Activated T-cell treated with anti-CD3 and anti-CD28 coated beads, Interleukin-2, amount 50 U/mL, for 1 hour (primary cell): ENCODE results near the gene PCDH9.

ENCODE experiments used
- DNase-seq: peaks from one replicate; pipeline ENCODE4 v3.0.0-alpha.2; 2020

PCDH9 gene

DNA sequence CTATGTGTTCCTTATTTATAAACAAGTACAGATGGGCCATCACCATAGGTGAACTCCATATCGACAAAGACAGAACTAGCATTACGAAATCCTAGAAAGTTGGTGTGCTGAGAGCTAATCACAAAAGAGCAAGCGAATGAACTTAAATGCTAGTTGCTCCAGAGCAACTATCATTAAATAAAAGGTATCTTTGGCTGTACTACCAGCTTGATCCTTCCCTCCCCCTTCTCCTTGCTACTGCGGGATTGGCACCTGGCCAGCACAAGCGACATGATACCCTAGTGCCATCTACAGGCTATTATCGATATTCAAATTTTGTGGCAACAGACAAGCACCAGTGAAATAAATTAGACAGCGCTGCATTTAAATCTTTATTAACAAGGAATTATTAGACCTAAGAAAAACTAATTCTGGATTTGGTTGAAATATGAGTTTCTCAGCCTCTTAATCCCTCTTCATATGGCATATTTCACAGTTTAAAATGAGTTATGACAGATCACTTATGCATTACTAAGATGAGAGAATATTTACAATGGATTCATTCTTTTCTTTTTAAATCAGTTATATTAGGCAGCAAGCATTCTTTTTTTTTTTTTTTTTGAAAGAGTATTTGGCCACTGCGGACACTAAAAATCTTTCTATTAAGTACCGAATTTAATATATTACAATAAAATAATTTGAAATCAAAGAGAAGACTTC lies 5.8 kb downstream of the PCDH9 start:
- peak; percentile 46 for DNase-seq

DNA sequence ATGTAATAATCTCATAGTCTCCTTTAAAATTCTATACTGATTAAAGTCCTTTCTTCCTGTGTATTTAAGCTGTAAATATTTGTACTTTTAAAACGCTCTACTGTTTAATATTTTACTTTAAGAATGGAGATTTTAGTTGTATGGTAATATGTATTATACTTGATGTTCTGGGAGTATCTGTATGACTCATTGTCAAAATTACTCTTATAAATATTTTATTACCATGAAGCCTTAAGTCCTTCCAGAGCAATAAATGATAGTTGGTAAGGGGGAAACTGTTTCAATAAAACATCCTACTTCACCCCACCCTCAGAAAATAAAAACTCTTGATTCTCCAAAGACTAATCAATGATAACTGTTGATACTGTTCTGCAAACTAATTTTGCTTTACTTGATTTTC lies 6.4 kb downstream of the PCDH9 start:
- DNase-seq, result no peak

DNA sequence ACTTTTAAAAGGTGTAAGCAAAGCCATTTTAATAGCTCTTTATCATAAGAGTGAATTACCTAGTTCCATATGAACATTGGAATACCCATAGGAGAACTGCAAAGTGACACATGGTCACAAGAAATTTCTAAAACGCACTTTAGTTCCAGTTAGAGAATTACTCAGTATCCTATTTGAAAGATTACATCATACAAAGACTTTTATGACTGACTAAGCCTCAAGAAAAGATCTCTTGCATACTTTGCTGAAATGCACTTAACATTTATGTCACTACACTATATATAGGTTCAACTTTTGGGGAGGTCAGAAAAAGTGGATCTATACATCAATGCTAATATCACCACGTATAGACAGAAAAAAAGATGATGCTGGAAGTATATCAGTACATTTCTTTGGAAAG lies 7.1 kb downstream of the PCDH9 start:
- DNase-seq, result no peak

DNA sequence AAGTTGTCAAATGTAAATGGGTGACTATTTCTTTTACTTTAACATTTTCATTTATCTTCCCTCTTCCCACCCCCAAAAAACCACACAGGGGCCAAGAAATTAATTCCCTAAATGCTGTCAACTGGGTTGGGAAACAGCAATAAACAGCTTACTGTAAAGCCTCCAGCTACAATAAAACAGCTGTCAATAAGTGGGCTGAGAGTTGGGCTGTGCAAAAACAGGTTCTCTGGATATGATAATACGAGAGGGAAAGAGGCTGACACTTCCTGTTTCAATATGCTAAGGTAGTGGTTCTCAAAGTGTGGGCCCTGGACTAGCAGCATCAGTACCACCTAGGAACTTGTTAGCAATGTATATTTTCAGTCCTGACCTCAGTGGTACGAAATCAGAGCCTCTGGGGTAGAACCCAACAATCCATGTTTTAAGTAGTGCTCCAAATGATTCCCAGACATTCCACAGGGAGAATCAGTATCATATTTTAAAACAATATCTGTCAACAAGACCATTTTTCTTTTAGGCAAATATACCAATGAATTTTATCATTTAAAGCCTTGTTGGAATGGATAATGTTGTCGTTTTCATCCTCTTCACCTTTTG lies 8.4 kb downstream of the PCDH9 start:
- DNase-seq, result no peak

DNA sequence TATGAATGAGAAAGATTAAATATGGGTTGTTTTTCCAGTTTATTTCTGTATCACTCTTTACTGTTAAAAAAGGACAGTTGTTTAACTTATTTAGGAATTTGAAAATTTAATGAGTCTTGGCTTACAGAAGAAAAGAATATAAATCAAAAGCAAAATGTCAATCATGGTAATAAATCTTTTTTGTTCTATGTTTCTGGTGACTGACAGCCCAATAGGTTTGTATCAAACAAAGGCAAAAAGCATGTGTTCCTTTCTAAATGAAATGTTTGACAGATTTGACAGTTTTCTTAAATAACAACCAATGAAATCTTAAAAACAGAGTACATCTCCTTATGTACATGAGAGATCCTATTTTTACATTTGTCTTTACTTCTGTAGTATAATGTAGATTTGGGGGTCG lies 11.0 kb downstream of the PCDH9 start:
- DNase-seq, result no peak

DNA sequence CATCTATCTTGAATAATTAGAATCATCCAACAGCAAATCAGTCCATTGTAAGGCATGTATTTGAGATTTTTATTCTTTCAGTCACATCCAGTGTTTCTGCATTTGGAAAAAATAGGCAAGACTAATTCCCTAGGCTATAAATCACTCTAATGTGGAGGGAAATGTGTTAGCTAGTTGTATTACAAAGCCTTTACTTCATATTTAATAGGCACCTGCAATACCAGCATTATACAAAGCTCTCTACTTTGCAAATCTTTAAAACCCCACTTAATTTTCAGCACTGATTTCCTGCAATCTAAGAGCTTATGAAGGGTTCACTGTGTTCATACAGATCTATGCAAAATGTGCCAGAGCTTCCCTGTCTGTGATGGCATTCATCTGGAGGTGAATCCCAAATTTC lies 12.3 kb downstream of the PCDH9 start:
- DNase-seq, result no peak

DNA sequence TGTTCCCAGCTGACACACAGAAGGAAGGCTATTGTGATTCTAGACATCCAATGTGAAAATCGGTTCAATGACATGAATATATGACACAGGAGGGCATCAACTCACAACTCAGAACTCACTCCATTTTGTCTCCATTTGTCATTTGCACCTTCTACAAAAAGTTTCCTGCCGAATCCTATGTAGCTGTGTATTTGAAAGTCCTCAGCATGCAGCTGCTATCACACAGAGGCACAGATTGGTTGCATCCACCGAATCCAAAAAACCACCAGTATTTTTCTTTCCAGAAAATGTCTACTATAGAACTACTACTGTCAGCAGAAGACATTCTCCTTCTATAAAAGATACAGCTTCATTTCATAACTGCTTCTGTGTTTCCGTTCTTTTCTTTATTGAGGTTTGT lies 13.3 kb downstream of the PCDH9 start:
- DNase-seq, result no peak

DNA sequence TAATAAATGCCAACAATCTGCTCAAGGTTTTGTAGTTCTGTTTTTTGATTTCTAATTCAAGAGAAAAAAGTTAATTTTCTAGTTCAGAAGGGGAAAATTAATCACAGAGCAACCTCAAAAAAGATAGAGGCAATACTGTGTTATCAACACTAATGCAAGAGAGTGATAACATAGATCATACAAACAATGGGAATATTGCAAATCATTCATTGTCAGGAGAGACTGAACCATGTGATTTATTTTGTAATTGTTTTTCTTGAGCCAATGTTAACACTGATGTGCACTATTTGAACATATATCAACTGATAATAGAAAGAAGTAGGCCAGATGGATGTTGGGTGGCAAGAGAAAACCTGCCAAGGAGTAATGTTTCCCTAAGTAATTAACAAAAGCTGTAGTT lies 19.9 kb downstream of the PCDH9 start:
- DNase-seq, result no peak

DNA sequence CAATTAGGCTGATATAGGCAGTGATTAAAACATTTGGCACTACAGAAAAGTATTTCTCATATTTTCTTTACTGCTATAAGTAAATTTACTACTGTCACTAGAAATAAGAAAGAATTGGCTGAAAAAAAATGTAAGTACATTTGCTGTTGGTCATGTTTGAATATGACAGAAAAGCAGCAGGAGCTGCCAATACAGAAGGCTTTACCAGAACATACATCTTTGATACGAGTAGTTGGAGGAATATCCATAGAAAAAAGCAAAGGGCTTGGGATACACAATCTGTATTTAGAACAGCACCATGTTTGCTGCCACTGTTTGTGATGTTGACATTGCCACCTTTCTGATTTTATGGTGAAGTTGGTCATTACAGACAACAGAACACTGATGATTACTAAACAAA lies 21.6 kb downstream of the PCDH9 start:
- DNase-seq, result no peak

DNA sequence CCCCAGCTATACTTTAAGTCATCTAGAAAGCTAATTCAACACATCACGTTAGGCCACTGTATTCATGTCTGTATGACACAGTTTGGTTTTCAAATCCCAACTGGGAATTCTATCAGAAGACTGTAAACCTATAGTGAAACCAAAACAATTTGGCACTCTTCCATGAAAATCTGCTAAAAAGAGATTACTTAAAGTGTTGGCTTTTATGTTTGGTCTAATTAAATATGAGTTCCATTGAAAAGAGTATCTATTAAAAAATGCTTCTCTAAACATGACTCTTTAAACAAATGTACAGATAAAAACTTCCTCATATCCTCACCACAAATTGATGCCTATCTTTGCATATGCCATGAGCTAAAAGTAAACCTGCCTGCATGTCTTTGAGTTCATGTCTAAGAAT lies 25.4 kb downstream of the PCDH9 start:
- DNase-seq, result no peak

DNA sequence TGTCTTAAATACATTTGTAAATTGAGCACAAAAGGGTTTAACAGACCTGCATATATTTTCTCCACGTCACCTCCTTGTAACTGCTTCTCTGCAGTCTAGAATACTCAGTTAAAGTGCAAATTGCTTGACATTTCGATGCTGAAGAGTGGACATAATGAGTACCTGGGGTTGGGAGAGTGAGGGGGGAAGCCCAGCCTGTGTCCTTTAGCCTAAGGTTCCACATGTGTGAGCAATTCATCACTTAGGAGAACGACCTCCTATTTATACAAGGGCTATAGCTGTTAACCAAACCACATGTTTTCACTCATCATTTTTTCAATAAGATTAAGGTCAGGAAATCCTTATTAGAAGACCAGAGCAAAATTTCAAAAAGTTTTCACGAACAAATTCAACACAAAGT lies 29.5 kb downstream of the PCDH9 start:
- DNase-seq, result no peak

DNA sequence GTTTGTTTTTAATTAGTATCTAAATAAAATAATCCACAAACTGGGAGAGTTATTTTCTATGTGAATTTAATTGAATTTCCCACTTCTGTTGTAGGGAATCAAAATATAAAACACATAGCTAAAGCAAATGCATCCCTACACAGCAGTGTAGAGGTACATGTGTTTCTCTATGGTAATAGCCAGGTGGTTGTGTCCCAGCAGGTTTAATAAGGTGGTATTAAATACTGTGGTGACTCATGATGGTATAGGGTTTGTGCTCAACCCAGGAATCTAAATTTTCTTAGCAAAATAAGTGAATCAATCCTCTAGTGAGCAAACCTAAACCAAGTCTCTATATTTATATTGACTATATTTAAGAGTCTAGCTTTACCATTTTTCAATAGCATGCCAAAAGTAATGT lies 30.0 kb downstream of the PCDH9 start:
- DNase-seq, result no peak

DNA sequence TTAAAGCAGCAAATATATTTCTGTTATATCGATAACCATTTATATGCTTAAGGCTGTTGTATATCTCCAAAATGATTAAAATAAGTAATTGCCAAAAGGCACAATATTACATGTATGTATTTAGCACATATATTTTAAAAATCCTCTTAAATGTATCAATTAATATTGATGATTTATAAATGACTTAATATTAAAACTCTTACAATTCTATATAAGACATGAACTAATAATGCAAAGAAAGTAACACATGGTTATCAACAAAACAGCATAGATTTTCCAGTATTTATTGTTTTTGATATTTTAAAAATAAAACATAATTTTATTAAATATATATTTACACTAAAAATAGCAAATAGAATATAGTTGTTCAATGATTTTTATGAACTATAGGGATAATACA lies 32.4 kb downstream of the PCDH9 start:
- DNase-seq, result no peak

DNA sequence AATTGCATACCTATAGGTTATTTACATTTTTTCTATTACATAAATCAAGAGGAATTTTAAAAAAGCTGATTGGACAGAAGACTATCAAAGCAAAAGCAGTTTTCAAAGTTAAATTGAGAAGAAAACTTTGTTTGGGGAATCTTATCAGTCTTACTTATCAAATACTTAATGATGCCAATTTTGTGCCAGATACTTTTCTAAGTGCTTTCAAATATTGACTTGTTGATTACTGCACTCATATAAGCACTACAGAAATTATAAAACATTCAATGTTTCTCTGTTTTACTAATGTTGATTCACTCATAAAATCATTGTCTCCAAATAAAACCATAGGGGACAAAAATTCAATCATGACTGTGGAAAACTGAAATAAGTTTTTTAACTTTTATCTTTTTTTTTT lies 36.2 kb downstream of the PCDH9 start:
- DNase-seq, result no peak

DNA sequence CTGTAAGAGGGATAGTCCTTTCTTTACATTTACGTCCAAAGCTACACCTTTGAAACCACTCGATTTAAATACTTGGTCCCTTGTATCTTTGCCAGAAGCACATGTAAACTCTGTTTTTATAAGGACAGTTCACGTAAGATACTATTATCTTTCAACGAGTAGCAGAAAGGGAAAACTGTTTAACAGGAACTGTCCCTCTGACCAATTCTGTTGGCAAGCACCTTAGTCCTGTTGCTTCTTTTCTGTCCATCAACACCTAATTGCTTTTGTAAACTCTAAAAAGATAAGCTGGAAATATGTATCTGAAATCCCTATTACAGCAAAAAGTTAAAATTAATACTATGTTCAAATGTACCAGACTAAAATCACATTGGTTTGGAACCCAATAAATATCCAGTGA lies 37.4 kb downstream of the PCDH9 start:
- no peak for DNase-seq

DNA sequence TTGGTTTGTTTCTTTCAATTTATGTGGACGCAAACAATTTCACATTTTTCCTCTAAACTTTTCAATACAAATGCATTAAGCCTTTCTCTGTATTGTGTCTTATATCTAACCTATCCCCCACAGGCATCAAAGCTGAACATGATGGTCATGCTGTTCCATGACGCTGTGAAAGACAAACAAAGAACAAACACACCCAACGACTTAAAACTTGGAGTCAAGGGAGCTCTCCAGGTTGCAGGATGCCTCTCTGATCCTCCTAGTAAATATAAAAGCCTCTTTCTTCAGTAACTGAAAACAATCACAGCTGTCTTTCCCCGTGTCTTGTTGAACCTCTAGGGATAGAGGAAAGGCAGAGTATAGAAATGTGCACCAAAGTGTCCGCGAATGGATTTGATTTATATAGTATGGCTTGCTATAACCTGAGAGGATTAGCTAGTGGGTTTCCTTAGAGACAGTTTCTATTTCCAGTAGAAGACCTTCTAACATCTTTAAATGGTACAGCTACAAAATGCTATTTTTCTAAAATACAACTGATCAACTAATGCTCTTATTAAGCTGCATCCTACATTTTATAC lies 43.1 kb downstream of the PCDH9 start:
- DNase-seq, result no peak

DNA sequence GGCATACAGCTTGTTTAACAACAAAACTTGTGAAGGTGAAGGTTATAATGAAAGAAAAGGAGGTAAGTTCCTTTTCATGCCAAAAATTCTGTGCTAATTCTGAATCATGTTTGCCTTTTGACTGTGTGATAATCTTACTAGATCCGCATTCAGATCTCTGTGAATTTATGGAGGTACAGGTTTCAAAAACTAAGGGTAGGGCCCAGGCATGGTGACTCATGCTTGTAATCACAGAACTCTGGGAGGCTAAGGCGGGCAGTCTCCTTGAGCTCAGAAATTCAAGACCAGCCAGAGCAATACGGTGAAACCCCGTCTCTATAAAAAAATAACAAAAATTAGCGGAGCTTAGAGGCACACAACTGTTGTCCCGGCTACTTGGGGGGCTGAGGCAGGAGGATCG lies 45.9 kb downstream of the PCDH9 start:
- DNase-seq, result no peak

DNA sequence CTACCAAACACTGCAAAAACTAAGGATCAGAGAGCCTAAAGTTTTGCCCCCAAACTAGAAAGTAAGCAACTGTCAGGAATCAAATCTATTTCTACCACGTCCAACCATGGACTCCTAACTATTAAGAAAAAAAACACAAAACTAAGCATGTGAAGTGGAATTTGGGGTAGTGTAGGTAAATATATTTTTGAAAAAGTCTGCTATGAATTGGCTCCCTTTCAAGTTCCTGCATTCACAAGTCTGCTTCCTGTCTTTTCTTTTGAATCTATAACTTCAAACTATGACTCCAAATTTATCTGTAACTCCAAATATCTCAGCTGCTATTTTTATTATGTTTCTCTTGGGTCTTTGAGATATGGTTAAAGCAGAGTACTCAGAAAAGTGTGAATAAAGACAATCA lies 47.0 kb downstream of the PCDH9 start:
- no peak for DNase-seq

DNA sequence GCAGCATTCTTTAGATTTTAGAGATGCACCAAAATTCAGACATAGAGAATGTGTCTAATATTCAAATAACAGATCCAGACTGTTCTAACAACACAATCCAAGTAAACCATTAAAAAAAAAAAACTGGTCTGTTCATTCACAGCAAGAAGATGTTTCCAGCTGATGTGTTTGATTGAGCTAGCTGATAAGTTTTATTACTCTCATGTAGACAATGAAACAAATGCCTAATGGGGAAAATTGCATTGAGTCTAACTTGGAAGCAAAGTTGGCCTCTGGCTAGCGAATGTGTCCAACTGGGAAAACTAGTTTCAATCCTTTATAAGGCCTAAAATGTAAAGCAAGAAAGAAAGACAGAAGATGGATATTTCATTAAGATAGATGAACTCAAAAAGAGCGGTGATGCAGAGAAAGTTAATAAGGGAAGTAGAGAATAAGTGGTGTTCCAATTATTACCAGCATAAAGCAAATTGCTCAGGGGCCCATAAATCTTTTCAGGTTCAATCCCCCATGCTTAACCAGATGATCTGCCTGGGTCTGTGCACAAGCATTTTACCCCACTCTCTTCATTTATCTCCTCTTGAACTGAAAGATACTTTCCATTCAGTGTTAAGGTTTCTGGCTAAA lies 54.2 kb downstream of the PCDH9 start:
- no peak for DNase-seq

DNA sequence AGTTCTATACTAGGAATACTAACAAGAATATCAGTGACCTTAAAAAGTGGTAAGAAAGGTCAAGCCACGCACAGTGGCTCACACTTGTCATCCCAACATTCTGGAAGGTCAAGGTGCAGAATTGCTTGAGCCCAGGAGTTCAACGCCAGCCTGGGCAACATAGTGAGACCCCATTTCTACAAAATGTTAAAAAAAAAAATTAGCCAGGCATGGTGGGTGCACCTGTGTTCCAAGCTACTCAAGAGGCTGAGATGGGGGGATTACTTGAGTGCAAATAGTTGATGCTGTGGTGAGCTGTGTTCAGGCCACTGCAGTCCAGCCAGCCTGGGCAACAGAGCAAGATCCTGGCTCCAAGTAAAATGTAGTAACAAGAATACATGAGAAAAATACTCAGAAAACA lies 61.8 kb downstream of the PCDH9 start:
- no peak for DNase-seq

DNA sequence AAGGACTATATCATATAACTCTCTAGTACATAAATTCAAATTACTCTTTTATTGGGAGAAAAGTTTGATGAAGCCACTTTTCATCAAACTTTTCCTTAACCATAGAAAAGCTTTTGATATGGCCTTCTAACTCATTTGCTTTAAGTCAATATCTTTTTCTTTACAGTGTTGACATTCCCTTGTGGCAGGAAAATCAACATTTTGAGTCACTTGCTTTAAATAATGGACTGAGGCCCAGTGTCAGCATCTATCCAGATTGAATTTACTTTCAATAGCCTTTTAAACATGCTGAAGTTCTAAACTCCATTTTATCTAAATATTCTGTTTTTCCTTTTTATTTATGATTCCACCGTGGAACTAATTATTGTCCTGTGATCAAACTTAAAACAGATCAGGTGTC lies 62.7 kb downstream of the PCDH9 start:
- DNase-seq, result no peak

DNA sequence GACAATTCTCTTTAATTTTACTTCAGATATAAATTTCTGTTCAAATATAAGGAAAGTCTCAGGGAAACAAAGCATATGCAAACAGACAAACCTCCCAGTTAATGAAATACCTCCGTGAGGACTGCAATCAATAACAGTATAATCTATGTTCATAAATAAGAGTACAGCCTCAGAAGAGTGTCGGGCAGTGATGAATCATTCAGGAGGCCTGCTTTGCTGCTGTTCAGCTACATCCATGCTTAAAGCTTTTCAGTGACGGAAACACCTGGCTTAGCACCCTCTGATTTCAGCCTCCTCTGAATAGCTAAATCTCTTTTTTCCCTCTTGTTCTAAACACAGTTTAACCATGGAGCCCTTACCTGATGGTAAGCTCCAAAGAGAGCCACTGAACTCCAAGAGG lies 69.0 kb downstream of the PCDH9 start:
- DNase-seq, result no peak

DNA sequence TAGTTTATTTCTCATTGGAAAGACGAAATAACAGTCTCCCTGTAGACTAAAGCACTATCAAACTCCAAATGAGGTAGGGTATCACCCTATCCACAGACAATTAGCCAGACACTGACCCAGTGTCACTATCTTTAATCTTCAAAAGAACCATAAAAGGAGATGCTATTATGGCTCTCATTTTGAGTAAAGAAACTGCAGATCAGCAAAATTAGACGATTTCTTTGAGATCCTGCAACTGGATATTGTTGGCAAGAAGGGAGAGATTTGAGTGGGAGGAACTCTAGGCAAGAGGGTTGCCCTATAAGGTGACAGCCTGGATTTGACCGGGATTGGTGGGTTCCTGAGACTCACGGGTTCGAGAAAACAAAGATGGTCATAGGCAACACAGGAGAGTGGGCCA lies 71.2 kb downstream of the PCDH9 start:
- DNase-seq, result no peak

DNA sequence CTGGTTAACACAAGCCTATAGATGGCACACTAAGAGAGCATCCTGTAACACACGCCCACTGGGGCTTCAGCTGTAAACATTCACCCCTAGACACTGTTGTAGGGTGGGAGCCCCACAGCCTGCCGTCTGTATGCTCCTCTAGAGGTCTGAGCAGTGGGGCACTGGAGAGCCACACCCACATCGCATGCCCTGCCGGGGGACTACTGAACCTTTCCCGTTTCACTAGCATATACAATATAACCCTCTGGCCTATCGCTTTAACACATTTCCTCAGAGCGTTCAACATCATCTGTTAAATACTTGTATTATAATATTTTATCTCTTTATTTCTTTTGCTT lies 73.4 kb downstream of the PCDH9 start:
- DNase-seq, result no peak
